NCI-H2196 (cell line): ENCODE results near the gene RBL1.
"Not testable (repeated sequence)": the region's sequence is repeated elsewhere in the genome, so short reads cannot be mapped to it uniquely, and the experiment has no call there.

Experiments
- DNase-seq: peaks from one replicate; lab custom pipeline; 2025; ENCODE audit not compliant: unreplicated experiment; lab: John Stamatoyannopoulos, UW

Gene RBL1

GRCh38 chr20:37095599-37096414, at the start of gene RBL1:
Gene RBL1, minus strand, starts transcription at chr20:37095997. Its CDS starts 69 bp downstream, at chr20:37095928.
- DNase-seq, result peak; percentile 91

GRCh38 chr20:37144856-37145404, 49.1 kb upstream of the RBL1 start:
- no peak for DNase-seq

- DNase-seq, result no peak
Observed at GRCh38 chr20:37142708-37143107, 46.9 kb upstream of the RBL1 start.

GRCh38 chr20:37137547-37137946, 41.8 kb upstream of the RBL1 start:
- no peak for DNase-seq

GRCh38 chr20:37133952-37134351, 38.2 kb upstream of the RBL1 start:
- DNase-seq, result no peak

GRCh38 chr20:37131486-37131885, 35.7 kb upstream of the RBL1 start:
- DNase-seq, result no peak

GRCh38 chr20:37128803-37129202, 33.0 kb upstream of the RBL1 start:
- no peak for DNase-seq

GRCh38 chr20:37126290-37126689, 30.5 kb upstream of the RBL1 start:
- not testable (repeated sequence) for DNase-seq

GRCh38 chr20:37123441-37123840, 27.6 kb upstream of the RBL1 start:
- no peak for DNase-seq

- no peak for DNase-seq
Observed at GRCh38 chr20:37120497-37120896, 24.7 kb upstream of the RBL1 start.

GRCh38 chr20:37119356-37120036, 23.7 kb upstream of the RBL1 start:
- DNase-seq, result no peak

GRCh38 chr20:37114012-37114411, 18.2 kb upstream of the RBL1 start:
- DNase-seq, result no peak

GRCh38 chr20:37111926-37112455, 16.2 kb upstream of the RBL1 start:
- DNase-seq, result no peak

GRCh38 chr20:37108676-37109075, 12.9 kb upstream of the RBL1 start:
- no peak for DNase-seq

- DNase-seq, result no peak
Observed at GRCh38 chr20:37102571-37102970, 6.8 kb upstream of the RBL1 start.

- DNase-seq, result no peak
Observed at GRCh38 chr20:37096415-37097041, 731 bp upstream of the RBL1 start.

- no peak for DNase-seq
Observed at GRCh38 chr20:37095108-37095598, 644 bp downstream of the RBL1 start.

- no peak for DNase-seq
Observed at GRCh38 chr20:37090407-37090806, 5.4 kb downstream of the RBL1 start.

- DNase-seq, result no peak
Observed at GRCh38 chr20:37081717-37082289, 14.0 kb downstream of the RBL1 start.

GRCh38 chr20:37077009-37077408, 18.8 kb downstream of the RBL1 start:
- DNase-seq, result no peak
